Ammon's horn (tissue), 1 donor: ENCODE data around the gene KIF17.

ENCODE experiments used
- DNase-seq: peaks from one replicate; pipeline ENCODE4 v3.0.0-alpha.2; 2016; ENCODE audit warnings: low spot score

Gene KIF17

GRCh38 chr1:20625176-20626097 is 92.4 kb downstream of the KIF17 start:
- no peak for DNase-seq

GRCh38 chr1:20624709-20625108 is 93.1 kb downstream of the KIF17 start:
- no peak for DNase-seq

GRCh38 chr1:20621012-20621411 is 96.8 kb downstream of the KIF17 start:
- no peak for DNase-seq

- DNase-seq = no peak
Measured at GRCh38 chr1:20619999-20620398, 97.8 kb downstream of the KIF17 start.

GRCh38 chr1:20618550-20618949 is 99.3 kb downstream of the KIF17 start:
- DNase-seq = no peak

- no peak for DNase-seq
Measured at GRCh38 chr1:20616847-20617487, 100.8 kb downstream of the KIF17 start.

- no peak for DNase-seq
Measured at GRCh38 chr1:20615946-20616846, 101.6 kb downstream of the KIF17 start.

GRCh38 chr1:20614131-20614579 is 103.7 kb downstream of the KIF17 start:
- no peak for DNase-seq
